Thoracic aorta (tissue), 2 donors: ENCODE data around the gene PNLIPRP3. TPM values are rescaled to one million over a fixed set of nuclear protein-coding genes. Genes with fewer than 3 reads are reported as not detected.

Experiments used
- ATAC-seq: fragments of 150-250 bp; one replicate; pipeline ENCODE4 v1.8.0; 2017; ENCODE audit warnings: low read depth; ENCODE audit not compliant: insufficient number of reproducible peaks, low FRiP score
- DNase-seq: peaks from one replicate; pipeline ENCODE4 v3.0.0-alpha.2; 2020; ENCODE audit warnings: low spot score
- H3K27ac ChIP-seq, 2 donors: fragments of 200-600 bp; sonication (generic); 1 replicate in 1 of 2; 2 replicates in 1 of 2; pipeline ENCODE4 v1.5.1; 2016; ENCODE audit warnings: mild to moderate bottlenecking in 2 of 2, moderate library complexity in 2 of 2
- H3K27me3 ChIP-seq: fragments of 200-600 bp; sonication (generic); replicated peaks from 2 replicates; pipeline ENCODE4 v1.6.0; 2016; ENCODE audit warnings: mild to moderate bottlenecking; ENCODE audit not compliant: insufficient read depth
- H3K36me3 ChIP-seq: fragments of 200-600 bp; sonication (generic); one replicate; pipeline ENCODE4 v1.5.1; 2016
- H3K4me1 ChIP-seq, 2 donors: fragments of 200-600 bp; sonication (generic); 1 replicate in 1 of 2; 2 replicates in 1 of 2; pipeline versions ENCODE4 v1.5.1 to v1.6.0; 2016; ENCODE audit warnings: low read depth in 2 of 2, mild to moderate bottlenecking in 1 of 2; ENCODE audit not compliant: control insufficient read depth in 1 of 2
- H3K4me3 ChIP-seq: fragments of 200-600 bp; sonication (generic); 2 replicates; pipeline ENCODE4 v1.5.1; 2016; ENCODE audit warnings: mild to moderate bottlenecking
- H3K9me3 ChIP-seq: fragments of 200-600 bp; sonication (generic); 2 replicates; pipeline ENCODE4 v1.5.1; 2016
- total RNA-seq, 2 donors: library from RNA; depleted of rRNA; stranded (reverse); fragments of >200 nt; gene quantifications; one replicate each; pipeline versions ENCODE4 v1.1.0 to v1.2.3, GENCODE V29; 2016
- TF ChIP-seq, protein P1 (sequence below): fragments of 200-600 bp; sonication (generic); IDR thresholded peaks from one replicate; pipeline ENCODE4 v1.5.1; 2019; ENCODE audit warnings: antibody characterized with exemption

The PNLIPRP3 gene
- total RNA-seq, 2 donors from 2014 or later = 1.1 TPM; not detected in 1

DNA sequence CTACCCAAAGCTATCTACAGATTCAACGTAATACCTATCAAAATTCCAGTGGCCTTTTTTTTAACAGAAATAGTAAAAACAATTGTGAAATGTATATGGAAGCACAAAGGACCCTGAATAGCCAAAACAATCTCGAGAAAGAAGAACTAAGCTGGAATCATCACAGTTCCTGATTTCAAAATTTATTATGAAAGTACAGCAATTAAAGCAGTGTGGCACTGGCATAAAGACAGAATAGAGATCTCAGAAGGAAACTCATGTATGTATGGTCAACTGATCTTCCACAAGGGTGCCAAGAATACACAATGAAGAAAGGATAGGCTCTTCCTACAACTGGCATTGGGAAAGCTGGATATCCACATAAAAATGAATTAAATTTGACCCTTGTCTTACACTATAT, 23.2 kb downstream of the PNLIPRP3 start:
- no peaks in the 10 kb centered on the region for H3K9me3 ChIP-seq
- no peaks in the 10 kb centered on the region for H3K27me3 ChIP-seq
- H3K4me1 ChIP-seq = no peaks in the 10 kb centered on the region
- ATAC-seq (no peak), DNase-seq (no peak)
- H3K4me3 ChIP-seq = no peak overlapping the region
- TF ChIP-seq, protein P1, sequence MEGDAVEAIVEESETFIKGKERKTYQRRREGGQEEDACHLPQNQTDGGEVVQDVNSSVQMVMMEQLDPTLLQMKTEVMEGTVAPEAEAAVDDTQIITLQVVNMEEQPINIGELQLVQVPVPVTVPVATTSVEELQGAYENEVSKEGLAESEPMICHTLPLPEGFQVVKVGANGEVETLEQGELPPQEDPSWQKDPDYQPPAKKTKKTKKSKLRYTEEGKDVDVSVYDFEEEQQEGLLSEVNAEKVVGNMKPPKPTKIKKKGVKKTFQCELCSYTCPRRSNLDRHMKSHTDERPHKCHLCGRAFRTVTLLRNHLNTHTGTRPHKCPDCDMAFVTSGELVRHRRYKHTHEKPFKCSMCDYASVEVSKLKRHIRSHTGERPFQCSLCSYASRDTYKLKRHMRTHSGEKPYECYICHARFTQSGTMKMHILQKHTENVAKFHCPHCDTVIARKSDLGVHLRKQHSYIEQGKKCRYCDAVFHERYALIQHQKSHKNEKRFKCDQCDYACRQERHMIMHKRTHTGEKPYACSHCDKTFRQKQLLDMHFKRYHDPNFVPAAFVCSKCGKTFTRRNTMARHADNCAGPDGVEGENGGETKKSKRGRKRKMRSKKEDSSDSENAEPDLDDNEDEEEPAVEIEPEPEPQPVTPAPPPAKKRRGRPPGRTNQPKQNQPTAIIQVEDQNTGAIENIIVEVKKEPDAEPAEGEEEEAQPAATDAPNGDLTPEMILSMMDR = no peak
- no peaks in the 10 kb centered on the region for H3K36me3 ChIP-seq
- no peak overlapping the region for H3K27ac ChIP-seq

DNA sequence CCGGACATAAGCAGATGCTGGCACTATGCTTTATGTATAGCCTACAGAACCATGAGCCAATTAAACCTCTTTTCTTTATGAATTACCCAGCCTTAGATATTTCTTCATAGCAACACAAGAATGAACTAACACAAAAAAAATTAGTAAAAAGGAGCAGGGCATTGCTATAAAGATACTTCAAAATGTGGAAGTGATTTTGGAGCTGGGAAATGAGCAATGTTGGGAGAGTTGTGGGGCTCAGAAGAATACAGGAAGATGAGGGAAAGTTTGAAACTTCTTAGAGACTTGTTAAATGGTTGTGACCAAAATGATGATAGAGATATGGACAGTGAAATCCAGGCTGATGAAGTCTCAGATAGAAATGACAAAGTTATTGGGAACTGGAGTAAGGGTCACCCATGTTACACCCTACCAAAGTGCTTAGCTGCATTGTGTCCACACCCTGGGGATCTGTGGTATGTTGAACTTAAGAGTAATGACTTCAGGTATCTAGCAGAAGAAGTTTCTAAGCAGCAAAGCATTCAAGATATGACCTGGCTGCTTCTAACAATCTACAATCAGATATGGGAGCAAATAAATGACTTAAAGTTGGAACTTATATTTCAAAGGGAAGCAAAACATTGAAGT, 24.2 kb downstream of the PNLIPRP3 start:
- no peak for ATAC-seq
- H3K36me3 ChIP-seq = no peaks in the 10 kb centered on the region

DNA sequence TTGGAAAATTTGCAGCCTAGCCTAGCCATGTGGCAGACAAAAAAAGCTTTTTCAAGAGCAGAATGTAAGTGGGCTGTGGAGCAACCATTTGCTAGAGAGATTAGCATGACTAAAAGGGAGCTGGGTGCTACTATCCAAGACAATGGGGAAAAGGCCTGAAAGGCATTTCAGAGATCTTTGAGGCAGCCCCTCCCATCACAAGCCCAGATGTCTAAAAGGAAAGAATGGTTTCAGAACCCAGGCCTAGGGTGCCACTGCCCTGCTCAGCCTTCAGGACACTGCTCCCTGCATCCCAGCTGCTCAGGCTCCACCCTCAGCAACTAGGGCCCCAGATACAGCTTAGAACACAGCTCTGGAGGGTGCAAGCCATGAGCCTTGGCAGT, 24.7 kb downstream of the PNLIPRP3 start:
- no peaks in the 10 kb centered on the region for H3K9me3 ChIP-seq

More for the DNA sequence above, 24.2 kb downstream of the PNLIPRP3 start:
- no peak for DNase-seq
- H3K4me3 ChIP-seq = no peak overlapping the region
- no peaks in the 10 kb centered on the region for H3K4me1 ChIP-seq
- H3K9me3 ChIP-seq = no peaks in the 10 kb centered on the region
- H3K27ac ChIP-seq = no peak overlapping the region
- TF ChIP-seq, protein P1 = no peak
- no peaks in the 10 kb centered on the region for H3K27me3 ChIP-seq

DNA sequence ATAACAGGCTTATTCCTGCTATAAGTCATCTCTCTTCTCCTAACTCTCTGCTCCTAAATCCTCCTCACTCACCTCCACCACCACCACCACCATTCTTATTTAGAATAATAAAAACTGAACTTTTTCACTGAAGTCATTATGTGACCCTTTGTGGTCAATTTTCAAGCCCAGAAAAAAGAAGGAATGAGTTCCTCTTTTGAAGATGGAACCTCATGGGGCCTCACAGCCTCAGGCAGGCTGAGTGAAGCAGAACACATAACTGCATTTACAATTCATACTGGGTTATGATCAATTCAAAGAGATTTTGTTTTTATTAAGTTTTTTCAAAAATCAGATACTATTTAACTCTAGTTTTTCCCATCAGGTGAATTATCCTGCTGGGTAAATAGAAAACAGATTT, 29.8 kb downstream of the PNLIPRP3 start:
- Histone ChIP-seq H3K27me3 (no peaks in the 10 kb centered on the region), H3K27ac (no peak overlapping the region), H3K4me1 (no peaks in the 10 kb centered on the region), H3K36me3 (no peaks in the 10 kb centered on the region), H3K9me3 (no peaks in the 10 kb centered on the region), H3K4me3 (no peak overlapping the region)
- ATAC-seq (no peak), DNase-seq (no peak)
- TF ChIP-seq, protein P1 = no peak

More for the DNA sequence above, 24.7 kb downstream of the PNLIPRP3 start:
- Histone ChIP-seq H3K27me3 (no peaks in the 10 kb centered on the region), H3K4me3 (no peak overlapping the region), H3K36me3 (no peaks in the 10 kb centered on the region), H3K27ac (no peak overlapping the region), H3K4me1 (no peaks in the 10 kb centered on the region)
- no peak for ATAC-seq
- DNase-seq = no peak
- TF ChIP-seq, protein P1 = no peak

DNA sequence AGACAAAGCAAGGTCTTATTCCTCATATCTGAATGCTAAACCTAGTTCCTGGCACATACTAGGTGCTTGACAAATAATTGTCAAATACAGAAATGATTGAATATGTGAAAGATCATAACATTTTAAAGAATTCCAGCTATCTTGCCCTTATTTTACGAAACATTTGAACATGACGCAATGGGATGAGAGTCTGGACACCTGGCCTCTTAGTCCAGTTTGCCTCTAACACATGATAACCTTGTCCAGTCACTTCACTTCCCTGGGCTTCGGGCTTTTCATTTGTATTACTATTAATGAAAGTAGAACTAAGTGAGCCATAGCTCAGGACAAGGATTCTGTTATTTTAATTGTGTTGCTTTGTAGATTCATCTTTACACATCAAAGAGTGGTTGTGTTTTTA, 32.6 kb downstream of the PNLIPRP3 start:
- no peak overlapping the region for H3K27ac ChIP-seq
- DNase-seq = no peak
- no peak for ATAC-seq
- no peaks in the 10 kb centered on the region for H3K36me3 ChIP-seq
- no peaks in the 10 kb centered on the region for H3K4me1 ChIP-seq
- no peaks in the 10 kb centered on the region for H3K9me3 ChIP-seq
- H3K4me3 ChIP-seq = no peak overlapping the region
- H3K27me3 ChIP-seq = no peaks in the 10 kb centered on the region
- TF ChIP-seq, protein P1 = no peak
